SK-N-SH (cell line): ENCODE data around the gene R3HDM2.

Experiments
- EP300 ChIP-seq, 2 experiments: IDR thresholded peaks; 2 replicates each; pipeline versions ENCODE4 v1.4.0 to v1.6.1; 2012; ENCODE audit warnings: borderline replicate concordance in 1 of 2, low read depth in 1 of 2, low read length in 1 of 2
- EZH2phosphoT487 ChIP-seq: fragments of 200-600 bp; sonication (generic); IDR thresholded peaks from 2 replicates; pipeline ENCODE4 v1.6.1; 2017; ENCODE audit warnings: low read depth, mixed run types, mild to moderate bottlenecking, antibody characterized with exemption, moderate library complexity, borderline replicate concordance
- GABPA ChIP-seq: IDR thresholded peaks from 2 replicates; pipeline ENCODE4 v1.4.0; 2012; ENCODE audit warnings: low read depth, mild to moderate bottlenecking
- JUND ChIP-seq: IDR thresholded peaks from 2 replicates; pipeline ENCODE4 v1.4.0; 2012
- MEF2A ChIP-seq: IDR thresholded peaks from 2 replicates; pipeline ENCODE4 v1.4.0; 2012; ENCODE audit warnings: low read depth, borderline replicate concordance
- NFIC ChIP-seq: IDR thresholded peaks from 2 replicates; pipeline ENCODE4 v1.4.0; 2012; ENCODE audit warnings: borderline replicate concordance
- POLR2AphosphoS5 ChIP-seq: IDR thresholded peaks from 2 replicates; pipeline ENCODE4 v1.6.1; 2012; ENCODE audit warnings: low read depth, low read length
- RXRA ChIP-seq: IDR thresholded peaks from 2 replicates; pipeline ENCODE4 v1.4.0; 2012; ENCODE audit warnings: low read depth, mild to moderate bottlenecking, borderline replicate concordance
- TCF12 ChIP-seq: IDR thresholded peaks from 2 replicates; pipeline ENCODE4 v1.4.0; 2012
- TEAD4 ChIP-seq: IDR thresholded peaks from 2 replicates; pipeline ENCODE4 v1.4.0; 2012; ENCODE audit warnings: mild to moderate bottlenecking, borderline replicate concordance; ENCODE audit not compliant: insufficient read depth
- YY1 ChIP-seq: IDR thresholded peaks from 2 replicates; pipeline ENCODE4 v1.4.0; 2012; ENCODE audit warnings: low read depth, mild to moderate bottlenecking
- TF ChIP-seq, protein P1 (sequence below): fragments of 200-600 bp; sonication (generic); IDR thresholded peaks from 2 replicates; pipeline ENCODE4 v1.6.1; 2017; ENCODE audit warnings: antibody characterized with exemption, mild to moderate bottlenecking, moderate library complexity

DNA sequence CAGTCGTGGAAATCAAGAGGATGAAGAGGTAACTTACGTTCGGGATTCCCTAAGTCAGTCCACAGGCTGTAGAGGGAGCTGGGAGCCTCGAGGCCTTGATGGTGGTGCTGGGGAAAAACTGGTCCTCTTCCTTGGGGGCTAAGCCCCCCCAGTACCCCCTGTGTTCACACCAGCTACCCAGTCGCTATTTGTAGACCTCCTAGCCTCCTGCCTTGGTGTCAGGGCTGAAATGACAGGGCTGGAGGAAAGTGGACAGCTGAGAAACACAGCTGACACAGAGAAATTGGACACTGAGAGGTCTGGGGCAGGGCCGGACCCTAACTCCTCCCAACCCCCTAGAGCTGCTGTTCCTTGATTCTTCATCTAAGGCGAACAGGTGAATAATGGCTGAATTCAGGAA, 179.9 kb downstream of the R3HDM2 start, which contains the start of gene STAC3:
- no peak for TF ChIP-seq JUND
- TF ChIP-seq MEF2A = no peak
- TF ChIP-seq YY1 = no peak
- TF ChIP-seq TEAD4 = no peak
- TF ChIP-seq, protein P1, sequence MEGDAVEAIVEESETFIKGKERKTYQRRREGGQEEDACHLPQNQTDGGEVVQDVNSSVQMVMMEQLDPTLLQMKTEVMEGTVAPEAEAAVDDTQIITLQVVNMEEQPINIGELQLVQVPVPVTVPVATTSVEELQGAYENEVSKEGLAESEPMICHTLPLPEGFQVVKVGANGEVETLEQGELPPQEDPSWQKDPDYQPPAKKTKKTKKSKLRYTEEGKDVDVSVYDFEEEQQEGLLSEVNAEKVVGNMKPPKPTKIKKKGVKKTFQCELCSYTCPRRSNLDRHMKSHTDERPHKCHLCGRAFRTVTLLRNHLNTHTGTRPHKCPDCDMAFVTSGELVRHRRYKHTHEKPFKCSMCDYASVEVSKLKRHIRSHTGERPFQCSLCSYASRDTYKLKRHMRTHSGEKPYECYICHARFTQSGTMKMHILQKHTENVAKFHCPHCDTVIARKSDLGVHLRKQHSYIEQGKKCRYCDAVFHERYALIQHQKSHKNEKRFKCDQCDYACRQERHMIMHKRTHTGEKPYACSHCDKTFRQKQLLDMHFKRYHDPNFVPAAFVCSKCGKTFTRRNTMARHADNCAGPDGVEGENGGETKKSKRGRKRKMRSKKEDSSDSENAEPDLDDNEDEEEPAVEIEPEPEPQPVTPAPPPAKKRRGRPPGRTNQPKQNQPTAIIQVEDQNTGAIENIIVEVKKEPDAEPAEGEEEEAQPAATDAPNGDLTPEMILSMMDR = no peak
- TF ChIP-seq EZH2phosphoT487 = no peak
- no peak for TF ChIP-seq EP300 (IDR thresholded peaks at IDR 0.05; ENCODE audit: borderline replicate concordance in 1 of 2, low read depth in 1 of 2, low read length in 1 of 2)
- TF ChIP-seq NFIC = no peak
- no peak for TF ChIP-seq POLR2AphosphoS5
- no peak for TF ChIP-seq RXRA
- TF ChIP-seq TCF12 = no peak
- TF ChIP-seq GABPA = no peak
